ENCODE measurements around the gene TBC1D22A. TPM values are rescaled to one million over a fixed set of nuclear protein-coding genes. Genes with fewer than 3 reads are reported as not detected.
A peak's percentile ranks its signal among the peaks of the same experiment; 100 is the strongest.

TBC1D22A gene
- polyA plus RNA-seq, 1 of the 3 experiments (the other 2 are of a cell fraction), result 16.5 TPM

DNA sequence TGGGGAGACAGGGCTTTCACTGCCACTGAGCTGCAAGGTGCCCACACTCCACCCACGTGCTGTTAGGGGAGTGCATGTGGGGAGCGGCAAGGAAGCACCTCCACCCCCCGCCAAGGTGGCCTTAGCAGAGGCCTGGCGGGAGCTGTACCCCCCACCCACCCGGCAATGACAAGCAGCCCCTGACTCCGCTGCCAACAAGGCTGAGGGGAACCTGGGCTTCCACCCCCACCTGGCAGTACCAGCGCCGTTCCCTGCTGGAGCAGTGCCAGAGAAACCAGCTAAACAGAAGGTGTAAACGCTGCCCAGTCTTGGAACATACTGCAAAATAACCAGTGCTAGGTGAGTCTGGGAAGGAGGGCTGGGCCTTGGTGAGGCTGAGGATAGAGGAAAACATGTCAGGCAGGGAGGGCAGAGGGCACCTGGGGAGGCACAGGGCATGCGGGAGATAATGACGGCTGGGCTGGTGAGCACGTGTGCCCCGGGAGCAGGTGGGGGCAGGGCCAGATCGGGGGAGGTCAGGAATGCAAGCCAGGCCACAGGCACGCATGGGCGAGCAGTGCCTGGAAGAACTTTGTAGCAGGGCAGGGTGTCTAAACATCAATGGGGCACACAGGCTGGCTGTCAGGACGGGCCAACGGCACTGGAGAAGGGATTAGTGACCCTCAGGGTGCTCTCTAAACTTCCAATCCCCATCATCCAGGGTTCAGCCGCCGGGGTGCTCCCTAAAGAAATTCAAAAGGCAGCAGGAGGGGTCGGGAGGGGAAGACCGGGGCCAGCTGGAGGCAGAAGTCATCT is 31.0 kb upstream of the TBC1D22A start:
- H3K4me1 ChIP-seq (ENCODE audit: control insufficient read depth in 1 of 2, insufficient read depth in 2 of 2, low read depth in 1 of 2, low read length in 1 of 2), result peaks cover 15 to 77% of the 10 kb centered on the region in 2 experiments
- H3K9me3 ChIP-seq, result no peaks in the 10 kb centered on the region
- H3K27ac ChIP-seq (ENCODE audit: low read depth in 2 of 2, low read length in 1 of 2), result peak overlapping the region in 1 of 2 experiments; percentile 40; a peak in 1 of 4 replicates
- ChIA-PET CTCF (interaction anchor here (1.0 to 2.2 kb wide), 2 partner anchors 10 to 168 kb away, joined by 3 to 11 read pairs; no protein-coding TSS in a partner anchor), POLR2A (interaction anchor here (0.6 kb wide), 1 partner anchor 742 kb away, joined by 3 read pairs; no protein-coding TSS in a partner anchor)
- no peak overlapping the region for H2AFZ ChIP-seq (ENCODE audit: low read depth)
- no peaks in the 10 kb centered on the region for H3K27me3 ChIP-seq (ENCODE audit: insufficient read depth)
- WGBS (ENCODE audit: low lambda C conversion rate), result 70% methylated on average over 11 of the region's 22 CpGs
- H3K36me3 ChIP-seq (replicated peaks in 1 of 2; ENCODE audit: control insufficient read depth in 1 of 2, insufficient read depth in 2 of 2, low read length in 1 of 2), result peaks cover 0 to 6% of the 10 kb centered on the region in 2 experiments
- H3K79me2 ChIP-seq (ENCODE audit: insufficient read depth), result peaks cover 100% of the 10 kb centered on the region
- H3K4me2 ChIP-seq, result no peak overlapping the region
- no peak overlapping the region for H3K4me3 ChIP-seq (ENCODE audit: low read depth in 2 of 2, low read length in 1 of 2)
- TF ChIP-seq ELF1 (IDR thresholded peaks at IDR 0.05), result no peak
- TF ChIP-seq FOXJ3 (CRISPR knock-in tag; IDR thresholded peaks at IDR 0.05), result peak; percentile 25; the same call in 1 of the 2 replicates
- 0 out of 4 replicates have a peak, but pooled peaks of 1 of the 2 experiments have one; percentile 26 for TF ChIP-seq EP300 (IDR thresholded peaks at IDR 0.05; ENCODE audit: borderline replicate concordance in 1 of 2, low read depth in 1 of 2, low read length in 1 of 2)
- peak; percentile 24 for TF ChIP-seq CHD2 (IDR thresholded peaks at IDR 0.05; ENCODE audit: low read length, partially characterized antibody)
- TF ChIP-seq TCF12 (IDR thresholded peaks at IDR 0.05), result no peak
- no peak for TF ChIP-seq RFX5 (IDR thresholded peaks at IDR 0.05; ENCODE audit: low read length)
- TF ChIP-seq FOSL2 (IDR thresholded peaks at IDR 0.05; ENCODE audit: borderline replicate concordance, low read depth), result no peak
- TF ChIP-seq GABPA (IDR thresholded peaks at IDR 0.05; ENCODE audit: low read depth), result no peak
- peak; percentile 61; the same call in 1 of the 2 replicates for TF ChIP-seq MXI1 (IDR thresholded peaks at IDR 0.05; ENCODE audit: low read depth, low read length)
- TF ChIP-seq MAX (IDR thresholded peaks at IDR 0.05; ENCODE audit: low read depth), result no peak
- TF ChIP-seq EZH2phosphoT487 (IDR thresholded peaks at IDR 0.05; ENCODE audit: borderline replicate concordance, low read depth), result no peak
- peaks cover 5% of the 10 kb centered on the region for H3F3A ChIP-seq (replicated peaks; ENCODE audit: insufficient read depth)
- no peaks in the 10 kb centered on the region for H3K9me2 ChIP-seq
- H4K20me1 ChIP-seq (ENCODE audit: insufficient read depth), result peaks cover 93% of the 10 kb centered on the region
- H3K9ac ChIP-seq, result no peak overlapping the region
- DNase-seq, result peak; percentile 50

DNA sequence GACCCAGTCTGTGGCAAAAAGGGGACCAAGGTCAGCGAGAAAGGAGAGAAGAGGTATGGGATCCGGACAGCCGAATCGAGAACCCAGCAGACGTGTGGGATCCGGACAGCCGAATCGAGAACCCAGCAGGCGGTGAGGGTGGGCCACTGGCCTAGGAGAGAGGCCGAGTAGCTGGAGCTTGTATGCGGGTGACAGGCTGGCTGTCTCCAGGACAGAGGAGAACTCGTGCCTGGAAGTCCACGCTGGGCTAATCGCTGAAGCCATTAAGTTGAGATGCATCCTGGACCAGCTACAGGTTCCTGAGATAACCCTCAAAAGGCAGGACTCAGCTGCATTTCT is 30.4 kb upstream of the TBC1D22A start:
- no peak for DNase-seq
- ChIA-PET CTCF (interaction anchor here (2.2 to 2.5 kb wide), 2 partner anchors 26 to 168 kb away, joined by 8 to 11 read pairs; no protein-coding TSS in a partner anchor), POLR2A (no interaction called here)
- Histone ChIP-seq H3K36me3 (replicated peaks in 1 of 2; ENCODE audit: control insufficient read depth in 1 of 2, insufficient read depth in 2 of 2, low read length in 1 of 2) (peaks cover 0 to 6% of the 10 kb centered on the region in 2 experiments), H3K79me2 (ENCODE audit: insufficient read depth) (peaks cover 100% of the 10 kb centered on the region), H3K4me1 (ENCODE audit: control insufficient read depth in 1 of 2, insufficient read depth in 2 of 2, low read depth in 1 of 2, low read length in 1 of 2) (peaks cover 15 to 75% of the 10 kb centered on the region in 2 experiments), H2AFZ (ENCODE audit: low read depth) (no peak overlapping the region), H4K20me1 (ENCODE audit: insufficient read depth) (peaks cover 93% of the 10 kb centered on the region), H3K4me2 (no peak overlapping the region), H3K9me2 (no peaks in the 10 kb centered on the region), H3K9ac (no peak overlapping the region), H3K9me3 (no peaks in the 10 kb centered on the region), H3K27ac (ENCODE audit: low read depth in 2 of 2, low read length in 1 of 2) (peak overlapping the region in 1 of 2 experiments; percentile 40; a peak in 1 of 4 replicates), H3K4me3 (ENCODE audit: low read depth in 2 of 2, low read length in 1 of 2) (no peak overlapping the region), H3F3A (replicated peaks; ENCODE audit: insufficient read depth) (peaks cover 5% of the 10 kb centered on the region), H3K27me3 (ENCODE audit: insufficient read depth) (no peaks in the 10 kb centered on the region)
- TF ChIP-seq EP300 (IDR thresholded peaks at IDR 0.05; ENCODE audit: borderline replicate concordance in 1 of 2, low read depth in 1 of 2, low read length in 1 of 2), result no peak
- TF ChIP-seq POLR2AphosphoS5 (IDR thresholded peaks at IDR 0.05; ENCODE audit: low read depth, low read length), result no peak
- no peak for TF ChIP-seq RCOR1 (IDR thresholded peaks at IDR 0.05; ENCODE audit: low read length)
- TF ChIP-seq USF1 (IDR thresholded peaks at IDR 0.05; ENCODE audit: borderline replicate concordance, low read depth), result no peak
- no peak for TF ChIP-seq MEF2A (IDR thresholded peaks at IDR 0.05; ENCODE audit: borderline replicate concordance, low read depth)
- TF ChIP-seq RXRA (IDR thresholded peaks at IDR 0.05; ENCODE audit: borderline replicate concordance, low read depth), result no peak
- TF ChIP-seq, protein P1, sequence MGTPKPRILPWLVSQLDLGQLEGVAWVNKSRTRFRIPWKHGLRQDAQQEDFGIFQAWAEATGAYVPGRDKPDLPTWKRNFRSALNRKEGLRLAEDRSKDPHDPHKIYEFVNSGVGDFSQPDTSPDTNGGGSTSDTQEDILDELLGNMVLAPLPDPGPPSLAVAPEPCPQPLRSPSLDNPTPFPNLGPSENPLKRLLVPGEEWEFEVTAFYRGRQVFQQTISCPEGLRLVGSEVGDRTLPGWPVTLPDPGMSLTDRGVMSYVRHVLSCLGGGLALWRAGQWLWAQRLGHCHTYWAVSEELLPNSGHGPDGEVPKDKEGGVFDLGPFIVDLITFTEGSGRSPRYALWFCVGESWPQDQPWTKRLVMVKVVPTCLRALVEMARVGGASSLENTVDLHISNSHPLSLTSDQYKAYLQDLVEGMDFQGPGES (IDR thresholded peaks at IDR 0.05; ENCODE audit: low read depth, low read length), result no peak
- no peak for TF ChIP-seq FOXM1 (IDR thresholded peaks at IDR 0.05; ENCODE audit: low read depth)
- no peak for TF ChIP-seq TEAD4 (IDR thresholded peaks at IDR 0.05; ENCODE audit: borderline replicate concordance, insufficient read depth)
- TF ChIP-seq TCF12 (IDR thresholded peaks at IDR 0.05), result no peak
- no peak for TF ChIP-seq CHD2 (IDR thresholded peaks at IDR 0.05; ENCODE audit: low read length, partially characterized antibody)
- TF ChIP-seq, protein P2, sequence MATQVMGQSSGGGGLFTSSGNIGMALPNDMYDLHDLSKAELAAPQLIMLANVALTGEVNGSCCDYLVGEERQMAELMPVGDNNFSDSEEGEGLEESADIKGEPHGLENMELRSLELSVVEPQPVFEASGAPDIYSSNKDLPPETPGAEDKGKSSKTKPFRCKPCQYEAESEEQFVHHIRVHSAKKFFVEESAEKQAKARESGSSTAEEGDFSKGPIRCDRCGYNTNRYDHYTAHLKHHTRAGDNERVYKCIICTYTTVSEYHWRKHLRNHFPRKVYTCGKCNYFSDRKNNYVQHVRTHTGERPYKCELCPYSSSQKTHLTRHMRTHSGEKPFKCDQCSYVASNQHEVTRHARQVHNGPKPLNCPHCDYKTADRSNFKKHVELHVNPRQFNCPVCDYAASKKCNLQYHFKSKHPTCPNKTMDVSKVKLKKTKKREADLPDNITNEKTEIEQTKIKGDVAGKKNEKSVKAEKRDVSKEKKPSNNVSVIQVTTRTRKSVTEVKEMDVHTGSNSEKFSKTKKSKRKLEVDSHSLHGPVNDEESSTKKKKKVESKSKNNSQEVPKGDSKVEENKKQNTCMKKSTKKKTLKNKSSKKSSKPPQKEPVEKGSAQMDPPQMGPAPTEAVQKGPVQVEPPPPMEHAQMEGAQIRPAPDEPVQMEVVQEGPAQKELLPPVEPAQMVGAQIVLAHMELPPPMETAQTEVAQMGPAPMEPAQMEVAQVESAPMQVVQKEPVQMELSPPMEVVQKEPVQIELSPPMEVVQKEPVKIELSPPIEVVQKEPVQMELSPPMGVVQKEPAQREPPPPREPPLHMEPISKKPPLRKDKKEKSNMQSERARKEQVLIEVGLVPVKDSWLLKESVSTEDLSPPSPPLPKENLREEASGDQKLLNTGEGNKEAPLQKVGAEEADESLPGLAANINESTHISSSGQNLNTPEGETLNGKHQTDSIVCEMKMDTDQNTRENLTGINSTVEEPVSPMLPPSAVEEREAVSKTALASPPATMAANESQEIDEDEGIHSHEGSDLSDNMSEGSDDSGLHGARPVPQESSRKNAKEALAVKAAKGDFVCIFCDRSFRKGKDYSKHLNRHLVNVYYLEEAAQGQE (IDR thresholded peaks at IDR 0.05; ENCODE audit: low read depth, low read length), result no peak
- no peak for TF ChIP-seq MAX (IDR thresholded peaks at IDR 0.05; ENCODE audit: low read depth)
- 97% methylated on average over 14 of the region's 14 CpGs for WGBS (ENCODE audit: low lambda C conversion rate)
